GM23248 (cell line): ENCODE measurements around the gene SMIM26. TPM values are rescaled to one million over a fixed set of nuclear protein-coding genes. Genes with fewer than 3 reads are reported as not detected.
A peak's percentile ranks its signal among the peaks of the same experiment; 100 is the strongest.

Source experiments
- DNase-seq: peaks from one replicate; pipeline ENCODE4 v3.0.0-alpha.2; 2015
- H2AFZ ChIP-seq: fragments of 200-600 bp; sonication (generic); 2 replicates; pipeline ENCODE4 v1.6.1; 2016; ENCODE audit warnings: antibody characterized with exemption
- H3F3A ChIP-seq: fragments of 200-600 bp; sonication (generic); 2 replicates; pipeline ENCODE4 v1.6.1; 2016; ENCODE audit warnings: mild to moderate bottlenecking, antibody characterized with exemption, mixed run types; ENCODE audit not compliant: insufficient read depth
- H3K27ac ChIP-seq: fragments of 200-600 bp; sonication (generic); 2 replicates; pipeline ENCODE4 v1.5.1; 2016; ENCODE audit warnings: mild to moderate bottlenecking
- H3K27me3 ChIP-seq: fragments of 200-600 bp; sonication (generic); replicated peaks from 2 replicates; pipeline ENCODE4 v1.6.1; 2016; ENCODE audit warnings: mild to moderate bottlenecking; ENCODE audit not compliant: insufficient read depth
- H3K36me3 ChIP-seq: fragments of 200-600 bp; sonication (generic); 2 replicates; pipeline ENCODE4 v1.6.1; 2016; ENCODE audit warnings: low read depth, mild to moderate bottlenecking
- H3K4me1 ChIP-seq: fragments of 200-600 bp; sonication (generic); 2 replicates; pipeline ENCODE4 v1.6.1; 2016; ENCODE audit warnings: mild to moderate bottlenecking; ENCODE audit not compliant: insufficient read depth
- H3K4me2 ChIP-seq: fragments of 200-600 bp; sonication (generic); one replicate; pipeline ENCODE4 v1.6.1; 2016; ENCODE audit warnings: mild to moderate bottlenecking; ENCODE audit not compliant: unreplicated experiment
- H3K4me3 ChIP-seq: fragments of 200-600 bp; sonication (generic); 2 replicates; pipeline ENCODE4 v1.5.1; 2016; ENCODE audit warnings: mild to moderate bottlenecking
- H3K79me2 ChIP-seq: fragments of 200-600 bp; sonication (generic); 2 replicates; pipeline ENCODE4 v1.6.1; 2016; ENCODE audit warnings: mild to moderate bottlenecking; ENCODE audit not compliant: insufficient read depth
- H3K9ac ChIP-seq: fragments of 200-600 bp; sonication (generic); 2 replicates; pipeline ENCODE4 v1.6.1; 2016; ENCODE audit warnings: mild to moderate bottlenecking
- H3K9me2 ChIP-seq: fragments of 200-600 bp; sonication (generic); 2 replicates; pipeline ENCODE4 v1.6.1; 2016; ENCODE audit warnings: mixed run types, mild to moderate bottlenecking, moderate library complexity; ENCODE audit not compliant: insufficient read depth
- H3K9me3 ChIP-seq: fragments of 200-600 bp; sonication (generic); one replicate; pipeline ENCODE4 v1.6.1; 2017; ENCODE audit warnings: low read depth
- H4K20me1 ChIP-seq: fragments of 200-600 bp; sonication (generic); 2 replicates; pipeline ENCODE4 v1.6.0; 2016; ENCODE audit not compliant: insufficient read depth
- EZH2 ChIP-seq: fragments of 200-600 bp; sonication (generic); IDR thresholded peaks from 2 replicates; pipeline ENCODE4 v1.6.1; 2018; ENCODE audit warnings: antibody characterized with exemption, mild to moderate bottlenecking; ENCODE audit not compliant: insufficient read depth, poor library complexity, severe bottlenecking
- EZH2phosphoT487 ChIP-seq: fragments of 200-600 bp; sonication (generic); IDR thresholded peaks from 2 replicates; pipeline ENCODE4 v1.6.1; 2018; ENCODE audit warnings: antibody characterized with exemption, moderate library complexity, mild to moderate bottlenecking, low read depth; ENCODE audit not compliant: insufficient read depth
- WGBS, 2 experiments: methylation state at CpG; one replicate each; pipeline ENCODE4 v1.1.6; 2015 to 2017; ENCODE audit warnings: low lambda C conversion rate in 2 of 2, low coverage in 1 of 2; ENCODE audit errors: missing lambda C conversion rate in 2 of 2; 5-methylcytosine and 5-hydroxymethylcytosine counted together
- in situ Hi-C: fragments of 300-500 bp; cut with MboI; formaldehyde crosslinking; loops from 2 replicates; pipeline ENCODE4 v1.15.0; 2020
- polyA plus RNA-seq: library from polyadenylated mRNA; unstranded; fragments of >200 nt; fragmentation: Nextera tagmentation; extraction: Ambion mirVana; gene quantifications from 2 replicates; pipeline ENCODE4 v1.2.1, GENCODE V29; 2016
- total RNA-seq: library from RNA; depleted of rRNA; stranded (reverse); fragments of >200 nt; shearing (Covaris generic); gene quantifications from 2 replicates; pipeline ENCODE4 v1.2.3, GENCODE V29; 2014

The SMIM26 gene
- total and polyA plus RNA-seq, 2 experiments from 2014 or later = 54.9 to 142 TPM

DNA sequence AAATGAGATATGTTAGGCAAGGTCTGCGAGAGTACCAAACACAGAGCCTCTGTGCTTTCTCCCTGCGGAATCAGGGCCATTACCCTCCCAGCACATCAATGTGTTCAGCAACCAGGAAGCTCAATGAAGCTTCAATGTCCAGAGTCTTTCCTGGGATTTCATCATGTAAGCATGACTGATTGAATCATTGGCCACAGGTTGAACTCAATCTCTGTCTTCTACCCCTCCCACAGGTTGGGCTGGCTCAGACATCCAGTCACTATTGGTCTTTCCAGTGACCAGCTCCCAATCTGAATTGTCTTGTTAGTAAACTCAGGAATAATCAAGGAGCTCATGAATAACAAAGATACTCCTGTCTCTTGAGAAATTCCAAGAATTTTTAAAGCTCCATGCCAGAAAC is 17.9 kb downstream of the SMIM26 start:
- in situ Hi-C loops = no loop called here
- no peak overlapping the region for H3K9ac ChIP-seq
- H3K36me3 ChIP-seq = no peaks in the 10 kb centered on the region
- no peak overlapping the region for H3K4me2 ChIP-seq
- no peaks in the 10 kb centered on the region for H3F3A ChIP-seq
- H4K20me1 ChIP-seq = no peaks in the 10 kb centered on the region
- no peaks in the 10 kb centered on the region for H3K9me2 ChIP-seq
- H3K4me1 ChIP-seq = no peaks in the 10 kb centered on the region
- peak overlapping the region; percentile 36 for H3K27ac ChIP-seq
- TF ChIP-seq EZH2 (no peak), EZH2phosphoT487 (no peak)
- DNase-seq = peak; percentile 74
- H3K79me2 ChIP-seq = peaks cover 18% of the 10 kb centered on the region
- no peaks in the 10 kb centered on the region for H3K27me3 ChIP-seq
- 74 to 75% methylated on average over 2 of the region's 2 CpGs for WGBS, 2 experiments
- H2AFZ ChIP-seq = peak overlapping the region; percentile 55
- H3K4me3 ChIP-seq = no peak overlapping the region
- no peaks in the 10 kb centered on the region for H3K9me3 ChIP-seq

- Histone ChIP-seq H3K4me1 (no peaks in the 10 kb centered on the region), H3K9me3 (no peaks in the 10 kb centered on the region), H3K4me3 (peak within 1 kb of the TSS; percentile 84), H3K9ac (peak within 1 kb of the TSS; percentile 90), H3F3A (no peaks in the 10 kb centered on the region), H3K4me2 (peak within 1 kb of the TSS; percentile 91), H4K20me1 (no peaks in the 10 kb centered on the region), H2AFZ (peak within 1 kb of the TSS; percentile 78), H3K79me2 (peaks cover 42% of the 10 kb centered on the region), H3K36me3 (no peaks in the 10 kb centered on the region), H3K27me3 (no peaks in the 10 kb centered on the region), H3K9me2 (no peaks in the 10 kb centered on the region), H3K27ac (peak within 1 kb of the TSS; percentile 66)
- DNase-seq = peak; percentile 93
- WGBS, 2 experiments = 1 to 3% methylated on average over 39 to 49 of the region's 88 CpGs
- in situ Hi-C loops = no loop called here
- TF ChIP-seq EZH2phosphoT487 = no peak
- TF ChIP-seq EZH2 = no peak
Observed at GRCh38 chr20:18587665-18588573, 20.7 kb downstream of the SMIM26 start, which contains the start of gene DTD1. TSS of gene DTD1 (plus strand) at chr20:18588054. CDS start at chr20:18588073, 19 bp downstream.

DNA sequence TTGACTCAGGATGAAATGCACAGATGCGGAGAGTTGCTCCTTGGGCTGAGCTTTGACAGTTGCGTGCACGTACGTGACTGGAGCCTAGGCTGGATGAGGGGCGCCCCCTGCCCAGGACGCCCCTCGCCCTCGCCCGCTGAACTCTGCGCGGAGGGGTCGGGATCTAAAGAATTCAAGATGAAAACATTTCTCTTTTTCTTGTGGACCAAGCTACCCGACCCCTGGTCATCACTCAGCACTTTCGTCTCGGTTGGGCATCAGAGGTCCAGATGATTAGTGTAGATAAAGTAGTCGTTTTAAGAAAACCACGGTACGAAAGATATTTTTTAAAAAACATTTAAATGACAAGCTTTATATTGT is 21.3 kb downstream of the SMIM26 start:
- in situ Hi-C loops = no loop called here
- peak overlapping the region; percentile 66 for H3K27ac ChIP-seq
- peak overlapping the region; percentile 84 for H3K4me3 ChIP-seq
- no peaks in the 10 kb centered on the region for H3K9me2 ChIP-seq
- no peak for TF ChIP-seq EZH2
- TF ChIP-seq EZH2phosphoT487 = no peak
- no peaks in the 10 kb centered on the region for H3K9me3 ChIP-seq
- no peaks in the 10 kb centered on the region for H3K27me3 ChIP-seq
- peaks cover 49% of the 10 kb centered on the region for H3K79me2 ChIP-seq
- no peaks in the 10 kb centered on the region for H3F3A ChIP-seq
- WGBS, 2 experiments = 1 to 2% methylated on average over 18 of the region's 18 CpGs
- peak overlapping the region; percentile 91 for H3K4me2 ChIP-seq
- no peaks in the 10 kb centered on the region for H3K36me3 ChIP-seq
- DNase-seq = no peak
- no peaks in the 10 kb centered on the region for H4K20me1 ChIP-seq
- no peaks in the 10 kb centered on the region for H3K4me1 ChIP-seq
- H3K9ac ChIP-seq = peak overlapping the region; percentile 90
- peak overlapping the region; percentile 78 for H2AFZ ChIP-seq

- Histone ChIP-seq H3K27me3 (no peaks in the 10 kb centered on the region), H3F3A (no peaks in the 10 kb centered on the region), H3K36me3 (no peaks in the 10 kb centered on the region), H3K9me2 (no peaks in the 10 kb centered on the region), H3K9me3 (no peaks in the 10 kb centered on the region), H3K79me2 (peaks cover 57% of the 10 kb centered on the region), H3K4me1 (no peaks in the 10 kb centered on the region), H3K9ac (no peak overlapping the region), H4K20me1 (no peaks in the 10 kb centered on the region), H2AFZ (no peak overlapping the region), H3K4me3 (no peak overlapping the region; the same call in 1 of the 2 replicates), H3K27ac (no peak overlapping the region), H3K4me2 (no peak overlapping the region)
- TF ChIP-seq EZH2 (no peak), EZH2phosphoT487 (no peak)
- in situ Hi-C loops = no loop called here
- 81 to 82% methylated on average over 8 of the region's 8 CpGs for WGBS, 2 experiments
- DNase-seq = peak; percentile 3
Observed at GRCh38 chr20:18589941-18590674, 22.9 kb downstream of the SMIM26 start.
